Measurements from ENCODE around the gene NGB.

The NGB gene

GRCh38 chr14:77311217-77311616, 40.2 kb upstream of the NGB start:
- no peaks in the 10 kb centered on the region for H3K27me3 ChIP-seq (ENCODE audit: insufficient read depth, low read length, poor library complexity, severe bottlenecking)
- no peak overlapping the region for H2AFZ ChIP-seq (ENCODE audit: low read length)
- H3K4me2 ChIP-seq (ENCODE audit: low read depth, low read length, poor library complexity, severe bottlenecking), result no peak overlapping the region
- H3F3A ChIP-seq (ENCODE audit: low read depth), result no peaks in the 10 kb centered on the region
- no peaks in the 10 kb centered on the region for H4K20me1 ChIP-seq (ENCODE audit: insufficient read depth, low read length, poor library complexity, severe bottlenecking)
- no peak overlapping the region for H3K9ac ChIP-seq (ENCODE audit: low read depth, low read length, poor library complexity, severe bottlenecking)
- H3K4me1 ChIP-seq (ENCODE audit: insufficient read depth, low read length, poor library complexity, severe bottlenecking), result peaks cover 4% of the 10 kb centered on the region
- no peaks in the 10 kb centered on the region for H3K9me2 ChIP-seq (replicated peaks; ENCODE audit: low read depth, low read length)
- peaks cover 5% of the 10 kb centered on the region for H3K36me3 ChIP-seq (ENCODE audit: insufficient read depth, low read length)
- H3K9me3 ChIP-seq (ENCODE audit: insufficient read depth, low read depth, low read length), result no peaks in the 10 kb centered on the region
- H3K4me3 ChIP-seq (ENCODE audit: low read length, poor library complexity, severe bottlenecking), result no peak overlapping the region
- no peaks in the 10 kb centered on the region for H3K79me2 ChIP-seq (ENCODE audit: insufficient read depth, low read length)
- no peak for TF ChIP-seq EZH2phosphoT487 (IDR thresholded peaks at IDR 0.05; ENCODE audit: borderline replicate concordance)
- TF ChIP-seq, protein P1, sequence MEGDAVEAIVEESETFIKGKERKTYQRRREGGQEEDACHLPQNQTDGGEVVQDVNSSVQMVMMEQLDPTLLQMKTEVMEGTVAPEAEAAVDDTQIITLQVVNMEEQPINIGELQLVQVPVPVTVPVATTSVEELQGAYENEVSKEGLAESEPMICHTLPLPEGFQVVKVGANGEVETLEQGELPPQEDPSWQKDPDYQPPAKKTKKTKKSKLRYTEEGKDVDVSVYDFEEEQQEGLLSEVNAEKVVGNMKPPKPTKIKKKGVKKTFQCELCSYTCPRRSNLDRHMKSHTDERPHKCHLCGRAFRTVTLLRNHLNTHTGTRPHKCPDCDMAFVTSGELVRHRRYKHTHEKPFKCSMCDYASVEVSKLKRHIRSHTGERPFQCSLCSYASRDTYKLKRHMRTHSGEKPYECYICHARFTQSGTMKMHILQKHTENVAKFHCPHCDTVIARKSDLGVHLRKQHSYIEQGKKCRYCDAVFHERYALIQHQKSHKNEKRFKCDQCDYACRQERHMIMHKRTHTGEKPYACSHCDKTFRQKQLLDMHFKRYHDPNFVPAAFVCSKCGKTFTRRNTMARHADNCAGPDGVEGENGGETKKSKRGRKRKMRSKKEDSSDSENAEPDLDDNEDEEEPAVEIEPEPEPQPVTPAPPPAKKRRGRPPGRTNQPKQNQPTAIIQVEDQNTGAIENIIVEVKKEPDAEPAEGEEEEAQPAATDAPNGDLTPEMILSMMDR (conservative IDR thresholded peaks at IDR 0.05; ENCODE audit: low read length), result no peak

DNA sequence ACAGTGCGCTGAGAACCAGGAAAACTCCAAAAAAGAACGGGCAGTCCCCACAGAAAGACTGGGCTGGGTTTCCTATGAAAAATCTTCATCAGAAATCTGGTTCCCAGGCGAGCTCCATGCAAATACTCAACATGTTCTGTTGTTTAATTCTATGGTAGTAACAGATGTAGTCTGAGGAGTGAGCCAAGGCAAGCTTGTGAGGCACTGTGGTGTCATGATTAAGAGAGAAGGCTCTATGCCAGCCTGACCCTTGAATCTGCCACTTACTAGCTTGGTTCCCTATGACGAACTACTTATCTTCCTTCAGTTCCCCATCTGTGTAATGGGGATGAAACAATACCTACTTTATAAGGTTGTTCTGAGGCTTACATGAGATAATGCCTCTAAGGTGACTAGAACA, 39.0 kb upstream of the NGB start:
- H2AFZ ChIP-seq (ENCODE audit: low read length), result no peak overlapping the region
- peaks cover 13% of the 10 kb centered on the region for H3K36me3 ChIP-seq (ENCODE audit: insufficient read depth, low read length)
- no peak overlapping the region for H3K4me3 ChIP-seq (ENCODE audit: low read length, poor library complexity, severe bottlenecking)
- no peaks in the 10 kb centered on the region for H3K9me2 ChIP-seq (replicated peaks; ENCODE audit: low read depth, low read length)
- no peaks in the 10 kb centered on the region for H3K27me3 ChIP-seq (ENCODE audit: insufficient read depth, low read length, poor library complexity, severe bottlenecking)
- no peaks in the 10 kb centered on the region for H3K79me2 ChIP-seq (ENCODE audit: insufficient read depth, low read length)
- TF ChIP-seq, protein P1 (conservative IDR thresholded peaks at IDR 0.05; ENCODE audit: low read length), result no peak
- no peak for TF ChIP-seq EZH2phosphoT487 (IDR thresholded peaks at IDR 0.05; ENCODE audit: borderline replicate concordance)
- no peaks in the 10 kb centered on the region for H3F3A ChIP-seq (ENCODE audit: low read depth)
- no peaks in the 10 kb centered on the region for H3K9me3 ChIP-seq (ENCODE audit: insufficient read depth, low read depth, low read length)
- H4K20me1 ChIP-seq (ENCODE audit: insufficient read depth, low read length, poor library complexity, severe bottlenecking), result no peaks in the 10 kb centered on the region
- H3K9ac ChIP-seq (ENCODE audit: low read depth, low read length, poor library complexity, severe bottlenecking), result no peak overlapping the region
- peaks cover 4% of the 10 kb centered on the region for H3K4me1 ChIP-seq (ENCODE audit: insufficient read depth, low read length, poor library complexity, severe bottlenecking)
- H3K4me2 ChIP-seq (ENCODE audit: low read depth, low read length, poor library complexity, severe bottlenecking), result no peak overlapping the region

- H3F3A ChIP-seq (ENCODE audit: low read depth), result no peaks in the 10 kb centered on the region
- no peaks in the 10 kb centered on the region for H3K9me2 ChIP-seq (replicated peaks; ENCODE audit: low read depth, low read length)
- peaks cover 4% of the 10 kb centered on the region for H3K4me1 ChIP-seq (ENCODE audit: insufficient read depth, low read length, poor library complexity, severe bottlenecking)
- TF ChIP-seq, protein P1 (conservative IDR thresholded peaks at IDR 0.05; ENCODE audit: low read length), result no peak
- no peaks in the 10 kb centered on the region for H3K79me2 ChIP-seq (ENCODE audit: insufficient read depth, low read length)
- H4K20me1 ChIP-seq (ENCODE audit: insufficient read depth, low read length, poor library complexity, severe bottlenecking), result no peaks in the 10 kb centered on the region
- no peak overlapping the region for H3K9ac ChIP-seq (ENCODE audit: low read depth, low read length, poor library complexity, severe bottlenecking)
- H2AFZ ChIP-seq (ENCODE audit: low read length), result peak overlapping the region; percentile 12; the same call in 1 of the 2 replicates
- no peak overlapping the region for H3K4me2 ChIP-seq (ENCODE audit: low read depth, low read length, poor library complexity, severe bottlenecking)
- H3K36me3 ChIP-seq (ENCODE audit: insufficient read depth, low read length), result peaks cover 16% of the 10 kb centered on the region
- no peaks in the 10 kb centered on the region for H3K27me3 ChIP-seq (ENCODE audit: insufficient read depth, low read length, poor library complexity, severe bottlenecking)
- H3K9me3 ChIP-seq (ENCODE audit: insufficient read depth, low read depth, low read length), result no peaks in the 10 kb centered on the region
- H3K4me3 ChIP-seq (ENCODE audit: low read length, poor library complexity, severe bottlenecking), result no peak overlapping the region
Observed at GRCh38 chr14:77309131-77309530, 38.1 kb upstream of the NGB start.

Measured in Loucy (cell line).